CD4-positive, CD25-positive, alpha-beta regulatory T cell (primary cell): ENCODE measurements around the gene DPP10. TPM values are rescaled to one million over a fixed set of nuclear protein-coding genes. Genes with fewer than 3 reads are reported as not detected.
"Not testable (repeated sequence)": the region's sequence is repeated elsewhere in the genome, so short reads cannot be mapped to it uniquely, and the experiment has no call there.

Source experiments
- ATAC-seq, 2 donors: fragments of 150-1000 bp; cut with Tn5 transposase; one replicate each; pipeline ENCODE4 v1.10.0; 2021; ENCODE audit warnings: low read depth in 2 of 2, moderate number of reproducible peaks in 2 of 2, moderate library complexity in 1 of 2
- DNase-seq, 3 donors: peaks; one replicate each; pipeline versions ENCODE4 v3.0.0 to v3.0.0-alpha.2; 2012 to 2022; ENCODE audit warnings: mixed read lengths in 1 of 3
- H3K27ac ChIP-seq: one replicate; pipeline ENCODE4 v1.7.0; 2013; ENCODE audit warnings: mild to moderate bottlenecking, low read length; ENCODE audit not compliant: insufficient read depth, poor library complexity, severe bottlenecking
- H3K27me3 ChIP-seq: one replicate; pipeline ENCODE4 v1.7.0; 2013; ENCODE audit warnings: low read length; ENCODE audit not compliant: control insufficient read depth, insufficient read depth
- H3K36me3 ChIP-seq: one replicate; pipeline ENCODE4 v1.7.0; 2013; ENCODE audit warnings: mild to moderate bottlenecking, low read length, moderate library complexity; ENCODE audit not compliant: control insufficient read depth, insufficient read depth
- H3K4me1 ChIP-seq: 2 replicates; pipeline ENCODE4 v1.7.0; 2013; ENCODE audit warnings: mild to moderate bottlenecking, low read length; ENCODE audit not compliant: insufficient read depth, control insufficient read depth, poor library complexity, severe bottlenecking
- H3K4me3 ChIP-seq: one replicate; pipeline ENCODE4 v1.7.0; 2013; ENCODE audit warnings: low read depth, mild to moderate bottlenecking, low read length, moderate library complexity
- H3K9me3 ChIP-seq, 2 experiments: 1 replicate in 1 of 2; 2 replicates in 1 of 2; pipeline ENCODE4 v1.7.0; 2013; ENCODE audit warnings: low read length in 2 of 2, mild to moderate bottlenecking in 1 of 2, moderate library complexity in 1 of 2; ENCODE audit not compliant: control insufficient read depth in 2 of 2
- H3K27ac Mint-ChIP-seq, 3 donors: one replicate each; pipeline ENCODE4 v1.8.0; 2020 to 2022; ENCODE audit warnings: mild to moderate bottlenecking in 3 of 3, mixed read lengths in 3 of 3, moderate library complexity in 2 of 3
- H3K27me3 Mint-ChIP-seq: one replicate; pipeline ENCODE4 v1.8.0; 2022; ENCODE audit warnings: mild to moderate bottlenecking, mixed read lengths
- H3K36me3 Mint-ChIP-seq: one replicate; pipeline ENCODE4 v1.8.0; 2020; ENCODE audit warnings: mixed read lengths
- H3K4me1 Mint-ChIP-seq, 4 donors: one replicate each; pipeline ENCODE4 v1.8.0; 2020 to 2022; ENCODE audit warnings: mixed read lengths in 4 of 4, mild to moderate bottlenecking in 1 of 4
- H3K4me3 Mint-ChIP-seq, 4 donors: one replicate each; pipeline ENCODE4 v1.8.0; 2020 to 2022; ENCODE audit warnings: mild to moderate bottlenecking in 4 of 4, mixed read lengths in 4 of 4, moderate library complexity in 3 of 4
- H3K9me3 Mint-ChIP-seq, 7 donors: one replicate each; pipeline ENCODE4 v1.8.0; 2020 to 2022; ENCODE audit warnings: mixed read lengths in 7 of 7, mild to moderate bottlenecking in 3 of 7, moderate library complexity in 2 of 7
- polyA plus RNA-seq, 4 donors: library from polyadenylated mRNA; unstranded; fragments of 300-500 nt; fragmentation: Illumina TruSeq; gene quantifications; one replicate each; pipeline ENCODE4 v1.2.3, GENCODE V29; 2021
- total RNA-seq: library from RNA; stranded (reverse); gene quantifications from one replicate; pipeline ENCODE4 v1.2.3, GENCODE V29; 2022

The DPP10 gene
- total and polyA plus RNA-seq, 5 donors from 2014 or later = not detected

GRCh38 chr2:115077626-115078025 is 635.2 kb downstream of the DPP10 start:
- Histone ChIP-seq H3K4me3 (no peak overlapping the region), H3K9me3 (no peaks in the 10 kb centered on the region), H3K36me3 (no peaks in the 10 kb centered on the region), H3K27ac (no peak overlapping the region), H3K27me3 (no peaks in the 10 kb centered on the region), H3K4me1 (no peaks in the 10 kb centered on the region)
- ATAC-seq (no peak), DNase-seq (no peak)
- Mint-ChIP-seq H3K27me3 (no peaks in the 10 kb centered on the region), H3K27ac (no peak overlapping the region), H3K36me3 (no peaks in the 10 kb centered on the region), H3K4me3 (no peak overlapping the region), H3K9me3 (peaks cover 1 to 11% (median 5%) of the 10 kb centered on the region in 7 donors), H3K4me1 (no peaks in the 10 kb centered on the region)

GRCh38 chr2:115083225-115083624 is 640.8 kb downstream of the DPP10 start:
- H3K27ac Mint-ChIP-seq = no peak overlapping the region

DNA sequence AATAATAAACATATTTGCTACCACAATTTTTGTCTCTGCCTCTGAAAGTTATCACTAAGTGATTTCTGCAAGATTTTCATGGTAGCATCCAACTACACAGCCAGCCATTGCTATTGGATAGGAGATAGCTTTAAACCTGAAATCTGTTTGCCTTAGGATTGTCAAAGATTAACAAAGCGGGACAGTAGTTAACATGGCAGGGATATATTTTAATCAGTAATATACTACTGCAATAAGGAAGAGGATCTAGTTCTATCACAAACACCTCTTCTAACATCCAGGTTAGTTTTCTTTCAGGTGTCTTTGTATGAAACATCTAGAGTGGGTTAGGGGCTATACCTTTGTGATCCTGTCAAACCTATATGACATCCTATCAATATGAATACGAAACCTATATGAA is 641.3 kb downstream of the DPP10 start:
- Histone ChIP-seq H3K36me3 (no peaks in the 10 kb centered on the region), H3K4me1 (no peaks in the 10 kb centered on the region), H3K4me3 (no peak overlapping the region), H3K9me3 (no peaks in the 10 kb centered on the region), H3K27me3 (no peaks in the 10 kb centered on the region), H3K27ac (no peak overlapping the region)
- Mint-ChIP-seq H3K27ac (no peak overlapping the region), H3K27me3 (no peaks in the 10 kb centered on the region), H3K36me3 (no peaks in the 10 kb centered on the region), H3K4me1 (no peaks in the 10 kb centered on the region), H3K9me3 (peaks cover 0 to 18% (median 5%) of the 10 kb centered on the region in 7 donors), H3K4me3 (no peak overlapping the region)
- ATAC-seq = no peak
- no peak for DNase-seq

More at GRCh38 chr2:115083225-115083624, 640.8 kb downstream of the DPP10 start:
- Histone ChIP-seq H3K27ac (no peak overlapping the region), H3K27me3 (no peaks in the 10 kb centered on the region), H3K4me3 (no peak overlapping the region), H3K4me1 (no peaks in the 10 kb centered on the region), H3K9me3 (no peaks in the 10 kb centered on the region), H3K36me3 (no peaks in the 10 kb centered on the region)
- H3K4me1 Mint-ChIP-seq = no peaks in the 10 kb centered on the region
- ATAC-seq (no peak), DNase-seq (no peak)
- no peaks in the 10 kb centered on the region for H3K36me3 Mint-ChIP-seq
- no peak overlapping the region for H3K4me3 Mint-ChIP-seq
- peaks cover 0 to 18% (median 5%) of the 10 kb centered on the region in 7 donors for H3K9me3 Mint-ChIP-seq
- H3K27me3 Mint-ChIP-seq = no peaks in the 10 kb centered on the region

- no peak for ATAC-seq
- Mint-ChIP-seq H3K4me3 (no peak overlapping the region), H3K4me1 (no peaks in the 10 kb centered on the region), H3K27ac (no peak overlapping the region), H3K36me3 (no peaks in the 10 kb centered on the region), H3K27me3 (no peaks in the 10 kb centered on the region), H3K9me3 (peaks cover 0 to 20% (median 6%) of the 10 kb centered on the region in 7 donors)
- Histone ChIP-seq H3K27ac (no peak overlapping the region), H3K4me3 (no peak overlapping the region), H3K36me3 (no peaks in the 10 kb centered on the region), H3K9me3 (no peaks in the 10 kb centered on the region), H3K4me1 (no peaks in the 10 kb centered on the region), H3K27me3 (no peaks in the 10 kb centered on the region)
- no peak for DNase-seq
Observed at GRCh38 chr2:115084446-115084845, 642.0 kb downstream of the DPP10 start.

DNA sequence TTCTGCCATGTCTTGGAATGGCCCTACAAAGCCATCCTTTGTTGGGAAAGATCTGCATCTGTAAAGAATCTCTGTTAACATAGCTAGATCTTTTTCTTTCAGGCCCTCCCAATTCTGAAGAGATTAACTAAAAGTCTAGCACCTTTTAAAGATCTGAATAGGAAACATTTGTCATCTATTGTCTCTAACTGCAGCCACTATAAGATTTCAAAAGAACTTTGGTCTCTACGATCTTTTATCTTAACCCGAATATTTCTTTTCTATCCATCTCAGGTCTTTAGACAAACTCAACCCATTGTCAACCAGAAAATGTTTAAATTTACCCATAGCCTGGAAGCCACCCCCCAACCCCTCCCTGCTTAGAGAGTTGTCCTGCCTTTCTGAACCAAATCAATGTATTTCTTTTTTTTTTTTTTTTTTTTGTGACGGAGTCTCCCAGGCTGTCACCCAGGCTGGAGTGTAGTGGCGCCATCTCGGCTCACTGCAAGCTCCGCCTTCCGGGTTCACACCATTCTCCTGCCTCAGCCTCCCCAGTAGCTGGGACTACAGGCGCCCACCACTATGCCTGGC is 643.7 kb downstream of the DPP10 start:
- not testable (repeated sequence) for H3K4me1 ChIP-seq, H3K27me3 ChIP-seq, H3K36me3 ChIP-seq, H3K27ac ChIP-seq, H3K36me3 Mint-ChIP-seq, H3K4me3 ChIP-seq, H3K9me3 ChIP-seq, DNase-seq, H3K4me1 Mint-ChIP-seq, H3K27me3 Mint-ChIP-seq, ATAC-seq, H3K27ac Mint-ChIP-seq
- Mint-ChIP-seq H3K4me3 (peak overlapping the region in 1 of 4 donors; percentile 28), H3K9me3 (peaks cover 0 to 16% (median 10%) of the 10 kb centered on the region in 7 donors)

GRCh38 chr2:115094441-115094840 is 652.0 kb downstream of the DPP10 start:
- H3K27me3 Mint-ChIP-seq = no peaks in the 10 kb centered on the region
- no peaks in the 10 kb centered on the region for H3K4me1 ChIP-seq
- no peak for DNase-seq
- ATAC-seq = no peak
- H3K36me3 ChIP-seq = no peaks in the 10 kb centered on the region
- H3K27me3 ChIP-seq = no peaks in the 10 kb centered on the region
- no peak overlapping the region for H3K27ac ChIP-seq
- no peaks in the 10 kb centered on the region for H3K36me3 Mint-ChIP-seq
- no peaks in the 10 kb centered on the region for H3K9me3 ChIP-seq
- H3K9me3 Mint-ChIP-seq = peaks cover 2 to 18% (median 8%) of the 10 kb centered on the region in 7 donors
- no peak overlapping the region for H3K4me3 Mint-ChIP-seq
- no peak overlapping the region for H3K27ac Mint-ChIP-seq
- no peak overlapping the region for H3K4me3 ChIP-seq
- no peaks in the 10 kb centered on the region for H3K4me1 Mint-ChIP-seq

- no peak for ATAC-seq
- Mint-ChIP-seq H3K27me3 (no peaks in the 10 kb centered on the region), H3K9me3 (peaks cover 0 to 10% (median 5%) of the 10 kb centered on the region in 7 donors)
Observed at GRCh38 chr2:115105966-115106365, 663.5 kb downstream of the DPP10 start.

DNA sequence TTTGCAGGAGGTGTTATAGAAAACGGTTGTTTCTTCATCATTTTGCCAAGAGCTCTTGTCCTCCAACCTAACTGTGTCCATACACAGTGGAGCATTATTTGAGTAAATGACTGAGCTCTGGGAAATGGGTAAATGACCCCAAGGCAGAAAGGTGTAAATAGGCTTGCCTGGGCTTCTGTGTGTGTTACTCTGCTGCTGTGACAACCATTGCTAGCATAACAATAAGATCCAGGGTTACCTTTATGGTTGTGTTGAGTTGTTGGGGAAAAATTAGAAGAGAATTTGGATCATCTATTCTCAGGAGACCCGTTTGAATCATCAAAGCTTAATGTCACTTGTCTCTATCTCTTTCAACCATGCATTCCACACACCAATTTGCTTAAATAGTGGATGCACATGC is 672.7 kb downstream of the DPP10 start:
- Mint-ChIP-seq H3K4me3 (no peak overlapping the region), H3K4me1 (no peaks in the 10 kb centered on the region), H3K27ac (no peak overlapping the region), H3K27me3 (no peaks in the 10 kb centered on the region), H3K9me3 (peaks cover 0 to 7% (median 5%) of the 10 kb centered on the region in 7 donors), H3K36me3 (no peaks in the 10 kb centered on the region)
- no peak overlapping the region for H3K27ac ChIP-seq
- no peaks in the 10 kb centered on the region for H3K36me3 ChIP-seq
- H3K27me3 ChIP-seq = no peaks in the 10 kb centered on the region
- DNase-seq (no peak), ATAC-seq (no peak)
- H3K4me3 ChIP-seq = no peak overlapping the region
- H3K4me1 ChIP-seq = no peaks in the 10 kb centered on the region
- no peaks in the 10 kb centered on the region for H3K9me3 ChIP-seq

More at GRCh38 chr2:115105966-115106365, 663.5 kb downstream of the DPP10 start:
- no peak overlapping the region for H3K27ac ChIP-seq
- Mint-ChIP-seq H3K27ac (no peak overlapping the region), H3K4me3 (no peak overlapping the region), H3K4me1 (no peaks in the 10 kb centered on the region), H3K36me3 (no peaks in the 10 kb centered on the region)
- no peaks in the 10 kb centered on the region for H3K4me1 ChIP-seq
- H3K4me3 ChIP-seq = no peak overlapping the region
- no peaks in the 10 kb centered on the region for H3K27me3 ChIP-seq
- peaks cover 0 to 2% of the 10 kb centered on the region in 2 experiments for H3K9me3 ChIP-seq
- no peak for DNase-seq
- H3K36me3 ChIP-seq = no peaks in the 10 kb centered on the region
